CD4-positive, alpha-beta T cell treated with Interleukin-21 for 1 hour (primary cell): ENCODE data around the gene LDLRAP1.
"Not testable (repeated sequence)": the region's sequence is repeated elsewhere in the genome, so short reads cannot be mapped to it uniquely, and the experiment has no call there.

Experiments used
- DNase-seq: peaks from one replicate; pipeline ENCODE4 v3.0.0-alpha.2; 2020

The LDLRAP1 gene

DNA sequence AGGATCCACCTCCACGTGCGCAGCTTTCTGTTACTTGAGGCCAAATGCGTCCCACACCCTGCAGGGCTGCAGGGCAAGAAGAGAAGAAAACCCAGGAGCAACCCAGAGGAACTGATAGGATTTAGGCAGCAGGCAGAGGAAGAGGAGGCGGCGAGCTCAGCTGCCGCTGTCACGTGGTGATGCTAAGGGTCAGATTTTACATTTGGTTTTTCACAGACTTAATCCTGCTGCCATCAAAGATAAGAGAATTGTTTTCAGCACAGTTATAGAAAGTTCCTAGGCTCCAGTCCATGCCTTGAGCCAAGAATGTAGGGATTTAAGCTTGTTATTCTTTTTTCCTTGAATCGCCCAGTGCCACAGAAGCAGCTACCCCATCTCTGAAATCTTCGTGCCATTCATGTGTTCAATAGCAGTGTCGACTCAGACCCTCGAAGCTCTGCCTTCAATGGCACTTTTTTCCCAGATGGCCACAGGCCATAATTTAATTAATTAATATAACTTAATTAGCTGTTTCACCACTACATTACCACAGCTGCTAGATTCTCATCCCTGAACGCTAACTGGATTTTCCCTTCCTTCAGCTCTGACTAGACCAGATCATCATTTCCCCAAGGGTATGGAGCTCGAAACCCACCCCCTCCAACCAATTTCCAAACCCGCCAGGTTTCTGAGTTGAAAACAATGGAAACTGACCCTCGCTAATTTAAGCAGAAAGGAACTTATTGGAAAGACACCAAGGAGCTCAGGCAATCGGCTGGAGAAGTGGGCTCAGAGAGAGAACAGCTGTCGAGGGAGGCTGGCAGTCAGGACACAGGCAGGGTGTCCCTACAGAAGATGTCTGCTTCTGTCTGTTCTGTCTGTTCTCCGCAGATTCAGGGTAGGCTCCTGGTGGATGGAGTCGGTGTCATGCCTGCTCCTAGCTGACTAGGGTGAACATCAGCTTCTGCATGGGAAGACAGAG, 36.2 kb downstream of the LDLRAP1 start:
- no peak for DNase-seq

DNA sequence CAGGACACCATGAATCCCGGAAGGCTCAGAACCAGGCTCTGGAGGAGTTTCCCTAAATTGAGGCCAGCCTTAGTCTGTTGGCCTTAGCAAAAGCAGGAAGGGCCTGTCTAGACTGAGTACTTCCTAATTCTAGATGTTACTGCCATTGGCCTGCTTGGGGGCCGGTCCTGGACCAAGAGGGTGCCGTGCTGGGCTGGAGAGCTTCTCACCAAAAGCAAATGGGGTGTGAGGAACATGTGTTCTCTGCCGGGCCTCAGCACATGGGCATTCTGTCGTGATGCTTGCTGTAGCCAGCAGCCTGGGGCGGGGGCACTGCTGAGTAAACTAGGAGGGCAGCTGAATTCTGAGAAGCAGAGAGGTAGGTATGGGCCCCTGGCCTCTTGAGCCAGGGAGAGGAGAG, 37.5 kb downstream of the LDLRAP1 start:
- no peak for DNase-seq

DNA sequence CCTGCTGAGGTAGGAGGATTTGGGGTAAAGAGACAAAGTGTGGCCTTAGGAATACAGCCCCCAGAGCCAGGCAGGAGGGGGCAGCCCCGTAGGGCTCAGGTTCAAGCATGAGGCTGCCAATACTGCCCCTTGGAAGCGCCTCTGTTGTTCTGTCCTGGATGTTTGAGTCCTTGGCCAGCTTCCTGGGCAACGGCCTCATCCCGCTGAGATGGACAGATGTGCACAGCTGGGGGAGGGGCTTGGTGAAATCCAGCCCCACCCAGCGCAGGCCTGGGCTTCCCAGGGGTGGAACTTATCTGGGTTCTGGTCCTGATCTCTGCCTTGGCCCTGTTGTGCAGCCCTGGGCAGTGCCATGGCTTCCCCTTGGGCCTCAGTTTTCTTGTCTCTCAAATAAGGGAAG, 38.4 kb downstream of the LDLRAP1 start:
- DNase-seq = no peak

DNA sequence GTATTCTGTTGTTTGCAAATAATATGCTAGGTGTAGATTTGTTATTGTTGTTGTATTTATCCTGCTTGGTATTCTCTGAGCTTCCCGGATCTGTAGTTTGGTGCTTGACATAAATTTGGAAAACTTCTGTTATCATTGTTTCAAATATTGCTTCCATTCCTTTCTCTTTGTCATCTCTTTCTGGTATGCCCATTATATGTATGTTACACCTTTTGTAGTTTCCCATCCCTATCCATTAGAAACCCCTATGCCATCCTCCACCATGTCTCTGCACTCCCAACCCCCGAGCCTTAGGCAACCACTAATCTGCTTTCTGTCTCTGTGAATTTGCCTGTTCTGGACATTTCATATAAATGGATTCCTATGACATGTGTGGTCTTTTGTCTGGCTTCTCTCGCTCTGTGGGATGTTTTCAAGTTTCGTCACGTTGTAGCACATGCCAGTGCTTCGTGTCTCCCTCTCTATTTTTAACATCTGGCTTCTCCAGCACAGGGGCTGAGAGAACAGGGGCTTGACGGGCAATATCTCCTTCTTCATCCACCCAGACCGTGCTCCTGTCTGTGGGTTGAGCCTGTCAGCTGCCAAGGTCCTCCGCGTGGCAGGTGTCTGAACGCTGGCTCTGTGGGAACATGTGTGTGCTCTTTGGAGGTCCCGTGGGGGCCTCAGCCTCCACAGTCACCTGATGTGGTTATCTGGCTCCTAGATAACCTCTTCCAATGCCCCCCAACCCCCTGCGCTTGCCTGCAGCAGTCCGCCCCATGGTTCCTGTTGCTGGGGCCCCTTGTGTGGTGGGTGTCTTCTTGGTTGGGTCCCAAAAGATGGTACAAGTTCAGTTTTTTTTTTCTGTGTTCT, 40.3 kb downstream of the LDLRAP1 start:
- no peak for DNase-seq

DNA sequence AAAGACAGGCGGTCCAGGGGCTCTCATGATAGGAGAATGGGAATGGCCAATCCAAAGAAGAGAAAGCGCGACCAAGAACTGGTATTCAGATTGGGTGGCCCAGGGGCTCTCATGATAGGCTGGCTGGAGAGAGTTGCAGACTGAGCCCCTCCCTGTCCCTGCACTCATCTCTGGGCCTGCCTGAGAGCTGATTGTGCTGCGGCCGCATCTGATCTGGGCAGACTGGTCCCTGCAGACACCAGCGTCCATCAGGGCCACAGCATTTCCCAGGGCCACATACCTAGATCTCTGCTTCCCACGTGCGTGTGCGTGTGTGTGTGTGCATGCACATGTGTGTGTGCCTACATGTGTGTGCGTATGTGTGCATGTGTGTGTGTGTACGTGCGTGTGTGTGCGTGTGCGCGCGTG, 42.8 kb downstream of the LDLRAP1 start:
- DNase-seq = no peak

DNA sequence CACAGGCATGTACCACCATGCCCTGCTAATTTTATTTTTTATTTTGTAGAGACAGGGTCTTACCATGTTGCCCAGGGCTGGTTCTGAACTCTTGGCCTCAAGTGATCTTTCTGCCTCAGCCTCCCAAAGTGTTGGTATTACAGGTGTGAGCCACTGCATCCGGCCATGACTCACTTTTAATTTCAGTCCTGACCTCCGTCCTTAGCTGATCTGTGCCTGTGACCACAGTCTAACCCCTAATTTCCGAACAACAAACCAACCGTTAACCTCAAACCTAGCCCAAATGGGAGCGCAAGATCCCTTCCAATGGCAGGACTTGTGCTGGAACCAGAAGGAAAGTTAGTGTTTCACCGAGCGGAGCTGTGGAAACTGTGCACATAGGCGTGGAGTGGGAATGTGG, 43.9 kb downstream of the LDLRAP1 start:
- peak; percentile 30 for DNase-seq

DNA sequence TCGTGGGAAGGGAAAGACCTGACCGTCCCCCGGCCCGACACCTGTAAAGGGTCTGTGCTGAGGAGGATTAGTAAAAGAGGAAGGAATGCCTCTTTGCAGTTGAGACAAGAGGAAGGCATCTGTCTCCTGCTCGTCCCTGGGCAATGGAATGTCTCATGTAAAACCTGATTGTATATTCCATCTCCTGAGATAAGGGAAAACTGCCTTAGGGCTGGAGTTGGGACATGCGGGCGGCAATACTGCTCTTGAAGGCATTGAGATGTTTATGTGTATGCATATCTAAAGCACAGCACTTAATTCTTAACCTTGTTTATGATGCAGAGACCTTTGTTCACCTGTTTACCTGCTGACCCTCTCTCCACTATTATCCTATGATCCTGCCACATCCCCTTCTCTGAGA, 44.8 kb downstream of the LDLRAP1 start:
- not testable (repeated sequence) for DNase-seq

DNA sequence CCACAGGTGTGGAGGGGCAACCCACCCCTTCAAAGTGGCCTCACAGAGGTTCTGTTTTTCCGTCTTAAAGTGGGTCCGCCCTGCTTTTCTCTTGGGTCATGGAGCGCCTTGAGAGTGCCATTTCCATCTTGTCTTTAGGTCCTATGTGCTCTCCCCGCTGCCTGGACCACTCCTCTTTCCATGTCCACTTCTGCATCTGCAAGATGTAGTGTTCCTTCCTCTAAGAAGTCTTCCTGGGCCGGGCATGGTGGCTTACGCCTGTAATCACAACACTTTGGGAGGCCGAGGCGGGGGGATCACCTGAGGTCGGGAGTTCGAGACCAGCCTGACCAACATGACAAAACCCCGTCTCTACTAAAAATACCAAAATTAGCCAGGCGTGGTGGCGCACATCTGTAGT, 45.4 kb downstream of the LDLRAP1 start:
- not testable (repeated sequence) for DNase-seq

DNA sequence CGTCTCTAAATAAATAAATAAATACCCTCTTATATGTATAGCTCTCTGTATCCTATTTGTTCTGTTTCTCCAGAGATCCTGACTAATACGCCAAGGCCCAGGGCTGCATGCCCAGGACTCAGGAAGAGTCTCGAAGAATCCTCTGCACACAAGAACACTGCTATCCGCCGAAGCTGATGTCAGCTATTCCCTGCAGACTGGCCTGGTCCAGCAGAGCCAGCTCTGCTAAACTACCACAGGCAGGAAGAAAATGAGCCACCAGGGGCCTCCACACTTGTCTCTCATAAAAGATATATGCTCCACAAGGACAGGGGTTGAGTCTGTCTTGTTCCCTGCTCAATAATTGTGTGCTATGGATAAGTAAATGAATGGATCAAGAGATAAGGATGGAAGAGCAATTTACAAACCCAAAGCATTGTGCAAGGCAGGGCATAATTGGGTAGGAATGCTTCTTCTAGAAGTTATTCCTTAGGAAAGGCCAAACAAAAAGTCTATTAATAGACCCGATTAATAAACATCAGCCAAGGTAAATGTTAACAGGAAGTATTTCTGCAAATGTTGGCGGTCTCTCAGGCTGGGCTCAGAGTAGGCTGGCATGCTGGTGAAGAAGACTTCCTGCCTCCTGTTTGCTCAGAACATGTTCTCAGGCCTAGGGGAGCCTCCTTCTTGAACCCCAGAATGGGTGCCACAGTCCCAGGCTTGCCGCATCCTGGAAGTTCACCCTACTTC, 46.9 kb downstream of the LDLRAP1 start:
- no peak for DNase-seq

DNA sequence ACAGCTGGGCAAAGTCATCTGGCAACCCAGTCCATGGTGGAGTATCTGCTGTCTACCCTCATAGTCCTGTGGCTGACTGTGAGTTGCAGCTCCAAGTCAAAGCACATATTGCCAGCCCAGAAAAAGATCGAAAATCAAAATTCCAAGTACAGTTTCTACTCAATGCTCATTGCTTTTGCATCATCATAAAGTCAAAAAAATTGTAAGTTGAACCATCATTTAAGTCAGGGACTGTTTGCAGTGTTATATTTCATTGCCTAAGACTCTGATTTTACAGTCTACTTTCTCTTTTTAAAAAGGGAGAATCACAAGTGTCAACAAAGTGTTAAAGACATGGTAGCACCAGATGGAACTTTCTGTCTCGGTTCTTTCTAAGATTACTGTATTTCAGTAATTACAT, 50.5 kb downstream of the LDLRAP1 start:
- DNase-seq = no peak

DNA sequence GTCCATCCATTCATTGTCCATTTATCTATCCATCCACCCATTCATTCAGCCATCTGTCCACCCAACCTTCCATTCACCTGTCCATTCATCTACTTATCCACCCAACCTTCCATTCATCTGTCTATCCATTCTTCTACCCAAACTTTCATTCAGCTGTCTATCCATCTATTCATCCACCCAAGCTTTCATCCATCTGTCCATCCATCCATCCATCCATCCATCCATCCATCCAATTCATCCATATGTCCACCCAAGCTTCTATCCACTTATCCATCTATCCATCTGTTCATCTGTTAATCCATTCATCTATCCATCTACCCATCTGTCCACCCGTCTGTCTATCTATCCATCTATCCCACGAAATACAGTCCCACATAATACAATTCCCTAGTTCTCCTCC, 51.6 kb downstream of the LDLRAP1 start:
- no peak for DNase-seq

DNA sequence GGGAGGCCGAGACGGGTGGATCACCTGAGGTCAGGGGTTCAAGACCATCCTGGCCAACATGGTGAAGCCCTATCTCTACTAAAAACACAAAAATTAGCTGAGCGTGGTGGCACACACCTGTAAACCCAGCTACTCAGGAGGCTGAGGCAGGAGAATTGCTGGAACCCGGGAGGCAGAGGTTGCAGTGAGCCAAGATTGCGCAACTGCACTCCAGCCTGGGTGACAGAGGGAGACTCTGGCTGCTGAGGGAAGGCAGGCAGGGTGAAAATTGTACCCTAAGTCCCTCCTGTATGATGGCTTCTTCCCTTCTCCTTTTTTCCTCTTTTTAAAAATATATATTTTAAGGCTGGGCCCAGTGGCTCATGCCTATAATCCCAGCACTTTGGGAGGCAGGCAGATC, 53.2 kb downstream of the LDLRAP1 start:
- not testable (repeated sequence) for DNase-seq

DNA sequence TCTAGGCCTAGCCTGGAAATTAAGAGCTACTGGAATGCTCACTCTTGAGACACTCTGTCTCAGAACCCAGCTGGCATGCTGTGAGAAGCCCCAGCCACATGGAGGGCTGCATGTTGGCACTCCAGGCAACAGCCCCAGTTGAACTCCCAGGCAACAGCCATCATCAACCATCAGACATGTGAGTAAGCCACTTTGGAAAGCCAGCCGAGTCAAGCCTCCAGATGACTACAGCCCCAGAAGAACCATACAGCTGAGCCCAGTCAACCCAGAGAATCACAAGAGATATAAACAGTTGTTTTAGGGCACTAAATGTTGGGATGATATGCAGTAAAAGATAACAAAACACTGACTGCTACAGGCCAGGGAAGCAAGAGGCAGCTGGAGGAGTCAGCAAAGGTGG, 55.5 kb downstream of the LDLRAP1 start:
- no peak for DNase-seq

DNA sequence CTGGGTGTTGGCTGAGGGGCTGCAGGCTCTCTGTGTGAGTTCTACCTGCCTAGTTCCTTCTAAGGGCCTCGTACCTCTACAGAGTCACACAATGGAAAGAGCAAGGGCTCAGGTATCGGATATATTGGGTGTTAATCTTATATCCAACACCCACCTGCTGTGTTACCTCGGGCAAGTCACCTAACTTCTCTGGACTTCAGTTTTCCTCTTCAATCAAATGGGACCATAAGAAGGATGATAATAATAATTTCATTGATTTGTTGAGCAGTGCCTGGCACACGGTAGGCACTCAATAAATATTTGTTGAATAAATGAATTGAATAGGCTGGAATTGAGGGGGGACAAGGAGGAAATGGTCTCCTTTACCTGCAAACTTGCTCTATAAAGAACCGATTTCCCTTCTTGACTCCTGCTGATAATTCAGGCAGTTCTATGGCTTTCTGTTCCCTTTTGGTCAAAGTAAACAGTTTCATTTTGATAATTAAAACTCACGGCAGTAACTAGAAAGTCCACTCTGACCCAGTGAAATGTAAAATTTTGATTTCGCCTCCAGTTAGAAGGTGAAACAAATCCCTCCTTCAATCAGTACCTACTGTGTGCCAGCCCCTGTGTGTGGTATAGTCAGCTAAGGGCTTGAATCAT, 56.7 kb downstream of the LDLRAP1 start:
- no peak for DNase-seq

DNA sequence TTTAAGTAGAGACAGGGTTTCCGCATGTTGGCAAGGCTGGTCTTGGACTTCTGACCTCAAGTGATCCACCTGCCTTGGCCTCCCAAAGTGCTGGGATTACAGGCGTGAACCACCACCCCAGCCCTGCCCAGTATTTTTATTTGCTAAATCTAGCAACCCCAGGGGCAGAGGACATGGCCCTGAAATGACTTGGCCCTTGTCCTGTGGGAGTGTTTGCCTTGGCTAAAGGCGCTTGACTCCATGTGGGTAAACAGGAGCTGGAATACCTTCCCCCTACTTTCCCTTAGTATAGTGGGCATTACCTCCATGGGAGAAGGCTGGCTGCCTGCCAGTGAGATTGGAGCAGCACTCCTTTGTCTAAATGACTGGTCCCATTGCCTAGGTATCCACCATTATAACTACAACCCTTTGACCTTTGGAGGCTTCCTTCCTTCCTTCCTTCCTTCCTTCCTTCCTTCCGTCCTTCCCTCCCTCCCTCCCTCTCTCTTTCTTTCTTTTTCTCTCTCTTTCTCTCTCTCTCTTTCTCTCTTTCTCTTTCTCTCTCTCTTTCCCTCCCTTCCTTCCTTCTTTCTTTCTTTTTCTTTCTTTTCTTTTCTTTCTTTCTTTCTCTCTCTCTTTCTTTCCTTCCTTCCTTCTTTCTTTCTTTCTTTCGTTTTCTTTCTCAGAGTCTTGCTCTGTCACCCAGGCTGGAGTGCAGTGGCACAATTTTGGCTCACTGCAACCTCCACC, 57.7 kb downstream of the LDLRAP1 start:
- not testable (repeated sequence) for DNase-seq

DNA sequence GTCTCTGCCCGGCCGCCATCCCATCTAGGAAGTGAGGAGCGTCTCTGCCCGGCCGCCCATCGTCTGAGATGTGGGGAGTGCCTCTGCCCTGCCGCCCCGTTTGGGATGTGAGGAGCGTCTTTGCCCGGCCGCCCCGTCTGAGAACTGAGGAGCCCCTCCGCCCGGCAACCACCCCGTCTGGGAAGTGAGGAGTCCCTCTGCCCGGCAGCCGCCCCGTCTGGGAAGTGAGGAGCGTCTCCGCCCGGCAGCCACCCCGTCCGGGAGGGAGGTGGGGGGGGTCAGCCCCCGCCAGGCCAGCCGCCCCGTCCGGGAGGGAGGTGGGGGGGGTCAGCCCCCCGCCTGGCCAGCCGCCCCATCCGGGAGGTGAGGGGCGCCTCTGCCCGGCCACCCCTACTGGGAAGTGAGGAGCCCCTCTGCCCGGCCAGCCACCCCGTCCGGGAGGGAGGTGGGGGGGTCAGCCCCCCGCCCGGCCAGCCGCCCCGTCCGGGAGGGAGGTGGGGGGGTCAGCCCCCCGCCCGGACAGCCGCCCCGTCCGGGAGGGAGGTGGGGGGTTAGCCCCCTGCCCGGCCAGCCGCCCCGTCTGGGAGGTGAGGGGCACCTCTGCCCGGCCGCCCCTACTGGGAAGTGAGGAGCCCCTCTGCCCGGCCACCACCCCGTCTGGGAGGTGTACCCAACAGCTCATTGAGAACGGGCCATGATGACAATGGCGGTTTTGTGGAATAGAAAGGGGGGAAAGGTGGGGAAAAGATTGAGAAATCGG, 60.6 kb downstream of the LDLRAP1 start:
- not testable (repeated sequence) for DNase-seq

DNA sequence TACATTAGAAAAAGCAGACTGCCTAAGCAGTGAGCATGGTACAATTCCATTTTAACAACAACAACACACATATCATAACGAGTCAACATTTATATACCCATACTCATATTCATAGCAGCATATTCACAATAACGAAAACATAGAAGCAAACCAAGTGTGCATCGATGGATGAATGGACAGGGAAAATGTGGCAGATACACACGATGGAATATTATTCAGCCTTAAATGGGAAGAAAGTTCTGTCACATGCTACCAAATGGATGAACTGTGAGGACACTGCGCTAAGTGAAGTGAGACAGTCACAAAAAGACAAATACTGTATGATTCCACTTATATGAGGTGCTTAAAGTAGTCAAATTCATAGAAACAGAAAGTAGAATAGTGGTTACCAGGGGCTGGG, 63.7 kb downstream of the LDLRAP1 start:
- no peak for DNase-seq

DNA sequence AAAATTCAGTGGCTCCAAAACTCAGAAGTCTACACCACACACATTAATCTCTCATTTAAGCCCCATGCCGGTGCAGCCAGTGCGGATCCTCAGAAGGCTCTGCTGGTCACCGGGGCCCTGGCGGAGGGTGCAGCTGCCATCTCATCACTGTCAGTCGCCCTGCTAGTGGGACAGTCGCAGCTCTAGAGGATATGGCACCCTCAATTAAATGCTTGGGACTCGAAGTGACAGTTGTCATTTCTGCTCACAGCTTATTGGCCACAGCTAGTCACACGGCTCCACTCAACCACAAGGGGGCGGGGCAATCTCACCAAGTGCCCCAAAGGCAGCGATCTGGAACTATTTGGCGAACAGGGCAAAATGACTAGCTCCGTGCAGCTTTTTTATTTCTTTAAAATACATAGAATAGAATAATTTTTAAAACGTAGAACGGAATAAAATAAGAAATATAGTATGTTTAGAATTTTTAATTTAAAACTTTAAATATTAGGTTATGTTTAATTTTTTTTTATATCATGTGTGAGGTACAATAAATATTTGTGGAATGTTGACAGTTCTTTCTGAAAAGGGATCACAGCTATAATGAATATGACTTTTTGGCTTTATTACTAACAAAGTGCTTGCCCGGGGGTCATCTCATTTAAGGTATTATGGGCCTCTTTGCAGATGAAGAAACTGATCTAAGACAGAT, 65.2 kb downstream of the LDLRAP1 start:
- DNase-seq = peak; percentile 89

DNA sequence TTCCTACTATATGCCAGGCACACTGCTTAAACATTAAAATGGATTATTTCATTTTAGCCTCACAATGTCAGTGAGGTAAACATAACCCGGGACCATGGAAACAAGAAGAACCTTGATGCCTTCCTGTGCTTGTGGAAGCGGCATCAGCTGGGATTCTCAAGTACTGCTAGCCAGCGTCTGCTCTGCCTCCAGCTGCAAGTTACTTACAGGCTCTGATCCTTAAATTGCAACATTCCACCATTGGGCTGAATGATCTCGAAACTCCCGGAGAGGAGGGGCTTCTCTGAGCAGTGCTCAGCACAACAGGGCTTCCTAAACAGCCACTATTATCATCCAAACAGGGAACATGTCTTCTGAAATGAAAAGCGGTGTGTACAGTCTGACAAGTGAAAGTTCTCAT, 66.5 kb downstream of the LDLRAP1 start:
- DNase-seq = no peak

DNA sequence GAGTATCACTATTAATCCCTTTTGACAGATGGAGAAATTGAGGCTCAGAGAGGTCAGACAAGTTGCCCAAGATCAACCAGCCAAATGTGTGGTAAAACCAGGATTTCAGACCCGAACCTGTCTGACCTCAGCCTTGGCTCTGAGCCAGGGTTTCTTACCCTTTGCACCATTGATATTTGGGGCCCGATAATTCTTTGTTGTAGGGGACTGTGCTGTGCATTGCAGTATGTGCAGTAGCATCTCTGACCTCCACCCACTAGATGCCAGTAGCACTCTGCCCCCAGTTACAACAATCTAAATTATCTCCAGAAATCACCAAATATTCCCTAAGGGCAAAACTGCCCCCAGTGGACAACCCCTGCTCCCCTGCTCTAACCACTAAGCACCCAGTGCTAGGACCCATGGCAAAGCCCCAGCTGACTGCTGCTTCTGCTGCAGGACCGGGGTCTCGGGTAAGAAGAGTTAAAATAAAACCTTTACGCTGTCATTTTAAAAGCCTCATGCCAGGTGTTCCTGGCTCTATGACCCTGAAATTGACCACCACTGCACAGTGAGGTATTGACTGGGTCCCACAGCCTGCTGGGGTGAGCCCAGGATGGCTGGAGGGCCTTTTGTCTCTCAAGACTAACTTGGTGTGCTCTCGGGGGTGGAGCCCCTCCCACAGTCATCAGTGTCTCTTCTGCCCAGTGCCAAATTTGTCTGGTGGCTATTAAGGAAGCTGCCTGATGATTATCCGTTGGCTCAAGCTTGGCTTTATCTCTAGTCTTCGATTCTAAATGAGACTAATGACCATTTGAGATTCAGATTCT, 67.6 kb downstream of the LDLRAP1 start:
- peak; percentile 36 for DNase-seq
